Left ventricle myocardium inferior (tissue), 1 donor: ENCODE data around the gene PBOV1. TPM values are rescaled to one million over a fixed set of nuclear protein-coding genes. Genes with fewer than 3 reads are reported as not detected.

Experiments
- DNase-seq: peaks from one replicate; pipeline ENCODE4 v3.0.0-alpha.2; 2020
- H3K27ac ChIP-seq: fragments of 200-600 bp; replicated peaks from 2 replicates; pipeline ENCODE4 v1.8.0; 2021
- H3K27me3 ChIP-seq: fragments of 200-600 bp; 2 replicates; pipeline ENCODE4 v1.8.0; 2021; ENCODE audit warnings: low read depth
- H3K36me3 ChIP-seq: fragments of 200-600 bp; 2 replicates; pipeline ENCODE4 v1.8.0; 2021
- H3K4me1 ChIP-seq: fragments of 200-600 bp; 2 replicates; pipeline ENCODE4 v1.8.0; 2021
- H3K4me3 ChIP-seq: fragments of 200-600 bp; 2 replicates; pipeline ENCODE4 v1.8.0; 2021; ENCODE audit warnings: mild to moderate bottlenecking, moderate library complexity
- H3K9me3 ChIP-seq: fragments of 200-600 bp; replicated peaks from 2 replicates; pipeline ENCODE4 v1.8.0; 2021
- intact Hi-C: fragments of 100-400 bp; cut with micrococcal nuclease; formaldehyde crosslinking; loops from one replicate; pipeline ENCODE4 v1.11.0; 2022
- total RNA-seq: library from RNA; stranded (reverse); fragmentation: NEBNext Ultra II Directional; extraction: Animal tissue kit (Norgen Biotek cat#: 25700); gene quantifications from one replicate; pipeline ENCODE4 v1.2.1, GENCODE V29; 2021
- TF ChIP-seq, protein P1 (sequence below): fragments of 200-600 bp; IDR thresholded peaks from 2 replicates; pipeline ENCODE4 v1.8.0; 2021; ENCODE audit warnings: antibody characterized with exemption, mild to moderate bottlenecking, borderline replicate concordance
- donor health status: DM: no; HTN: yes; CAD: no; lungs with severe emphysema.

Gene PBOV1
- total RNA-seq, 1 donor from 2014 or later = not detected

GRCh38 chr6:138227316-138227781 is 9.1 kb upstream of the PBOV1 start:
- Histone ChIP-seq H3K27me3 (no peaks in the 10 kb centered on the region), H3K4me3 (no peak overlapping the region), H3K36me3 (no peaks in the 10 kb centered on the region), H3K27ac (no peak overlapping the region), H3K4me1 (no peaks in the 10 kb centered on the region), H3K9me3 (no peaks in the 10 kb centered on the region)
- no peak for DNase-seq
- intact Hi-C loops = no loop called here
- TF ChIP-seq, protein P1, sequence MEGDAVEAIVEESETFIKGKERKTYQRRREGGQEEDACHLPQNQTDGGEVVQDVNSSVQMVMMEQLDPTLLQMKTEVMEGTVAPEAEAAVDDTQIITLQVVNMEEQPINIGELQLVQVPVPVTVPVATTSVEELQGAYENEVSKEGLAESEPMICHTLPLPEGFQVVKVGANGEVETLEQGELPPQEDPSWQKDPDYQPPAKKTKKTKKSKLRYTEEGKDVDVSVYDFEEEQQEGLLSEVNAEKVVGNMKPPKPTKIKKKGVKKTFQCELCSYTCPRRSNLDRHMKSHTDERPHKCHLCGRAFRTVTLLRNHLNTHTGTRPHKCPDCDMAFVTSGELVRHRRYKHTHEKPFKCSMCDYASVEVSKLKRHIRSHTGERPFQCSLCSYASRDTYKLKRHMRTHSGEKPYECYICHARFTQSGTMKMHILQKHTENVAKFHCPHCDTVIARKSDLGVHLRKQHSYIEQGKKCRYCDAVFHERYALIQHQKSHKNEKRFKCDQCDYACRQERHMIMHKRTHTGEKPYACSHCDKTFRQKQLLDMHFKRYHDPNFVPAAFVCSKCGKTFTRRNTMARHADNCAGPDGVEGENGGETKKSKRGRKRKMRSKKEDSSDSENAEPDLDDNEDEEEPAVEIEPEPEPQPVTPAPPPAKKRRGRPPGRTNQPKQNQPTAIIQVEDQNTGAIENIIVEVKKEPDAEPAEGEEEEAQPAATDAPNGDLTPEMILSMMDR = no peak

DNA sequence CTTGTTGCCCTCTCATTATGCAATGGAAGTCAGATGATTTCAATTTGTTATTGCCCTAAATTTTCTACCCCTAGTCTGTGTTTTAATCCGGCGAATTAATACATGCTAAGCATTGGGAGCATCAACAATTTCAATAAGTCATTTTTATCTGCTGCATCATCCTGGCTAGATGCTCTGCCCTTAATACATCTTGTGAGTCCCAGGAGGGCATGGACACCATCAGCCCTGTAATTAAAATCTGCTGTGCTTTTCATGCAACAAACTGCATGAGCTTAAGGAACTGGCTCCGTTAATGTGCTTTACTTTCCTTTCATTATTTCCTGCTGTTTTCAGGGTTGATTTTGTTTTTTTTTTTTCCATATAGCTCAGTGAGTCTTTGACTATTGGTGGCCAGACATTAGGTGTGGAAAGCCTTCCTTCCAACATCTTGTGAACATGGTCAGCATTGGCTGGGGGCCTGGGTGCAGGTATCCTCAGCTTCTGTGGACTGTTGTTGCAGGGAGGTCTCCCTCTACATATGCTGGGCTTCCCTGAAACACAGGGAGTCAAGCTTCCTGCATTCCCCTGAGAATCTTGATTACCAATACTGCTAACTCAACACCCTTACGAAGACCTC is 8.5 kb upstream of the PBOV1 start:
- Histone ChIP-seq H3K27ac (no peak overlapping the region), H3K36me3 (no peaks in the 10 kb centered on the region), H3K27me3 (no peaks in the 10 kb centered on the region), H3K4me1 (no peaks in the 10 kb centered on the region), H3K9me3 (no peaks in the 10 kb centered on the region), H3K4me3 (no peak overlapping the region)
- TF ChIP-seq, protein P1 = no peak
- no peak for DNase-seq
- intact Hi-C loops = no loop called here

DNA sequence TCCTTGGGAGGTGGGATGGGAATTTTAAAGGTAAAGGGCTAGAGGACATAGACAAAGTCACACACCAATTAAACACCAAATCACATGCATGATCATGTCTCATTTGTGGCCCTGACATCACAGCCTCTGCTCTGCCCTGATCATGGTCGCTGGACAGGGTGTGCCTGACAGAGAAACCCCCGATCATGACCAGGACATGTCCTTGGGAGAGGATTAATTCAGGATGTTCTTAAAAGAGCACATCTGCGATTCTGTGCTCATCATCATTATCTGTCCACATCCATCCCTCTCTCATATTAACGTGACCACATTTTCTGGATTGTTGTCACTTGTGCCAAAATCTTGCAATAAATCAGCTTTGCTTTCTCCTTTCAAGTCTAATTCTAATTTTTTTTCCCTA is 7.7 kb upstream of the PBOV1 start:
- H3K9me3 ChIP-seq = no peaks in the 10 kb centered on the region
- H3K27me3 ChIP-seq = no peaks in the 10 kb centered on the region
- H3K36me3 ChIP-seq = no peaks in the 10 kb centered on the region
- intact Hi-C loops = no loop called here
- H3K4me1 ChIP-seq = no peaks in the 10 kb centered on the region
- no peak for DNase-seq
- TF ChIP-seq, protein P1 = no peak
- no peak overlapping the region for H3K4me3 ChIP-seq
- no peak overlapping the region for H3K27ac ChIP-seq

GRCh38 chr6:138222901-138223546 is 4.7 kb upstream of the PBOV1 start:
- Histone ChIP-seq H3K4me1 (no peaks in the 10 kb centered on the region), H3K9me3 (no peaks in the 10 kb centered on the region), H3K4me3 (no peak overlapping the region), H3K27me3 (no peaks in the 10 kb centered on the region), H3K36me3 (no peaks in the 10 kb centered on the region), H3K27ac (no peak overlapping the region)
- intact Hi-C loops = no loop called here
- DNase-seq = no peak
- TF ChIP-seq, protein P1 = no peak

- Histone ChIP-seq H3K4me3 (no peak overlapping the region), H3K27ac (no peak overlapping the region), H3K27me3 (no peaks in the 10 kb centered on the region), H3K9me3 (no peaks in the 10 kb centered on the region), H3K36me3 (no peaks in the 10 kb centered on the region), H3K4me1 (no peaks in the 10 kb centered on the region)
- no peak for DNase-seq
- TF ChIP-seq, protein P1 = no peak
- intact Hi-C loops = no loop called here
Observed at GRCh38 chr6:138219901-138220300, 1.6 kb upstream of the PBOV1 start.
